BJ (cell line): ENCODE data around the gene RAI14. TPM values are rescaled to one million over a fixed set of nuclear protein-coding genes. Genes with fewer than 3 reads are reported as not detected.

Experiments used
- CTCF ChIA-PET: fragments of 350-600 bp; formaldehyde crosslinking; extraction: SDS; loops from one replicate; lab custom pipeline; 2021; ENCODE audit warnings: antibody characterized with exemption, inconsistent platforms; lab: Yijun Ruan, JAX
- POLR2A ChIA-PET: fragments of 300-600 bp; sonication (Branson Sonifier 250); formaldehyde crosslinking; extraction: SDS; loops from one replicate; lab custom pipeline; 2021; ENCODE audit warnings: antibody characterized with exemption; lab: Charles Lee
- DNase-seq: peaks from one replicate; pipeline ENCODE4 v3.0.0-alpha.2; 2011; ENCODE audit warnings: low read depth
- H3K27me3 ChIP-seq: 2 replicates; pipeline ENCODE4 v1.6.0; 2011; ENCODE audit warnings: low read length; ENCODE audit not compliant: control insufficient read depth, insufficient read depth
- H3K36me3 ChIP-seq: 2 replicates; pipeline ENCODE4 v1.5.1; 2011; ENCODE audit warnings: low read length; ENCODE audit not compliant: control insufficient read depth, insufficient read depth
- H3K4me3 ChIP-seq: 2 replicates; pipeline ENCODE4 v1.5.1; 2011; ENCODE audit warnings: low read depth, mild to moderate bottlenecking, control low read depth, low read length
- CTCF ChIP-seq: IDR thresholded peaks from 2 replicates; pipeline ENCODE4 v1.5.1; 2011; ENCODE audit warnings: low read depth, mild to moderate bottlenecking, control low read depth, inconsistent platforms, low read length, moderate library complexity; ENCODE audit not compliant: insufficient read depth
- polyA plus RNA-seq: library from polyadenylated mRNA; depleted of rRNA; stranded (reverse); fragments of >200 nt; gene quantifications from 2 replicates; pipeline ENCODE4 v1.2.3, GENCODE V29; 2011

The RAI14 gene
- polyA plus RNA-seq, 1 experiment, result 183 TPM

GRCh38 chr5:34833976-34834793, 178.1 kb downstream of the RAI14 start:
- DNase-seq, result no peak
- no peaks in the 10 kb centered on the region for H3K27me3 ChIP-seq
- peaks cover 14% of the 10 kb centered on the region for H3K36me3 ChIP-seq
- ChIA-PET POLR2A (no interaction called here), CTCF (interaction anchor here (1.1 to 1.8 kb wide), 3 partner anchors 11 to 35 kb away, joined by 4 to 6 read pairs (median 4); no protein-coding TSS in a partner anchor)
- no peak overlapping the region for H3K4me3 ChIP-seq
- no peak for TF ChIP-seq CTCF

- Histone ChIP-seq H3K4me3 (no peak overlapping the region), H3K36me3 (peaks cover 12% of the 10 kb centered on the region), H3K27me3 (no peaks in the 10 kb centered on the region)
- DNase-seq, result no peak
- no peak for TF ChIP-seq CTCF
- ChIA-PET CTCF (interaction anchor here (0.6 to 1.8 kb wide), 5 partner anchors 10 to 248 kb away, joined by 3 to 6 read pairs (median 4); no protein-coding TSS in a partner anchor), POLR2A (no interaction called here)
Measured at GRCh38 chr5:34834794-34835089, 178.6 kb downstream of the RAI14 start.

- POLR2A ChIA-PET, result no interaction called here
- H3K4me3 ChIP-seq, result no peak overlapping the region
- peaks cover 5% of the 10 kb centered on the region for H3K36me3 ChIP-seq
- no peaks in the 10 kb centered on the region for H3K27me3 ChIP-seq
- no peak for DNase-seq
- CTCF ChIA-PET, result interaction anchor here (1.8 kb wide), 1 partner anchor 10 kb away, joined by 4 read pairs; no protein-coding TSS in a partner anchor
- TF ChIP-seq CTCF, result no peak
Measured at GRCh38 chr5:34835664-34836063, 179.5 kb downstream of the RAI14 start.

GRCh38 chr5:34838785-34839714, 182.9 kb downstream of the RAI14 start, which contains the start of gene TTC23L:
Gene TTC23L, plus strand, starts transcription at chr5:34839164. Its CDS starts 1,508 bp downstream, at chr5:34840672.
- no peaks in the 10 kb centered on the region for H3K36me3 ChIP-seq
- H3K4me3 ChIP-seq, result peak within 1 kb of the TSS; percentile 65
- peak; percentile 16 for DNase-seq
- TF ChIP-seq CTCF, result no peak
- no peaks in the 10 kb centered on the region for H3K27me3 ChIP-seq
- CTCF ChIA-PET, result interaction anchor here (1.0 to 1.8 kb wide), 4 partner anchors 8 to 353 kb away, joined by 3 to 6 read pairs (median 3); no protein-coding TSS in a partner anchor
- POLR2A ChIA-PET, result no interaction called here
